ENCODE data around the gene RAB25.

Gene RAB25

DNA sequence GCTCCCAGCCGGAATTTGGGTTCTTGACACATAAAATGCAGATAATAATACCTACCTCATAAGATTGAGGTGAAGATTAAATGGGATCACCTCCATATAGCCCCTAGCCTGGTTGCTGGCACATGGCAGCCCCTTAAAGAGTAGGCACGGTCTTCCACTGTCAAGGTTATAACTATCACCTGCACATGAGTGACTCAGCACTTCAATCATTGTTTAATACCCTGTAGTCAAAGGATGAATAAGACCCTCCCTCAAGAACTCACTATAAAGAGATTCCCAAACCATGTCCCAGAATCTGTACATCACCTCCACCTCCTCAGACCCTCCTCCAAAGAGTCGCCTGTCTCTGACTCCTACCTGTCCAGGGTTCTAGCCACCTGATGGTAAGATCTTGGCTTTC, 47.1 kb downstream of the RAB25 start:
- H2AFZ ChIP-seq (ENCODE audit: low read depth, low read length) = no peak overlapping the region

DNA sequence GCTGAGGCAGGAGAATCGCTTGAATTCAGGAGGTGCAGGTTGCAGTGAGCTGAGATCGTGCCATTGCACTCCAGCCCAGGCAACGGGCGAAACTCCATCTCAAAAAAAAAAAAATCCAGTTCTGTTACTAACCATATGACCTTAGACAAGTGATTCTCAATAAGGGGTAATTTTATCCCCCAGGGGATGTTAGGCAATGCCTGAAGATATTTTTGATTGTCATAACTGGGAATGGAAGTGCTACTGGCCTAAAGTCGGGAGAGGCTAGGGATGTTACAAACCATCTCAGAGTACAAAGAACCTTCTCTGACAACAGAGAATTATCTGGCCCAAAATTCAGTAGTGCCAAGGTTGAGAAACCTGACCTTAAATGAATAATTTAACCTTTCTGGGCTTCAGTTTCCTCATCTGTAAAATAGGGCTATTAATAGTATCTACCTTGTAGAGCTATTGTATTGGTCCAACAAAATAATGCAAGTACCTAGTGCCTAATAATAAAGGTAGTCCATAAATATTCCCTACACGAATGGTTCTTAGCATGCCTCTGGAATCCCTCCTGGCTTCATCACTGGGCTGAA, 47.8 kb downstream of the RAB25 start:
- H3K9ac ChIP-seq (ENCODE audit: low read length) = peak overlapping the region; percentile 60
- no peak overlapping the region for H3K27ac ChIP-seq (ENCODE audit: low read length, poor library complexity, severe bottlenecking)
- H3K14ac ChIP-seq (ENCODE audit: low read length in 2 of 2) = no peak overlapping the region
- no peak overlapping the region for H3K4me2 ChIP-seq (ENCODE audit: low read length, poor library complexity, severe bottlenecking)
- H2BK5ac ChIP-seq (ENCODE audit: low read depth, low read length, poor library complexity, severe bottlenecking) = no peak overlapping the region
- H2BK12ac ChIP-seq (ENCODE audit: low read length in 2 of 2) = peak overlapping the region in 1 of 2 experiments; percentile 23
- H4K91ac ChIP-seq (ENCODE audit: low read length) = no peak overlapping the region
- peaks cover 44% of the 10 kb centered on the region for H3K4me1 ChIP-seq (ENCODE audit: control insufficient read depth, insufficient read depth, low read depth, low read length)
- H2AFZ ChIP-seq (ENCODE audit: low read depth, low read length) = no peak overlapping the region
- no peak overlapping the region for H3K23ac ChIP-seq (ENCODE audit: low read length in 2 of 2)
- DNase-seq = no peak
- peak overlapping the region in 1 of 2 experiments; percentile 49 for H3K4ac ChIP-seq (ENCODE audit: low read depth in 1 of 2, low read length in 2 of 2)
- no peak overlapping the region for H3K18ac ChIP-seq (ENCODE audit: low read depth in 1 of 2, low read length in 2 of 2)
- no peak overlapping the region for H2BK15ac ChIP-seq (ENCODE audit: low read depth, poor library complexity, severe bottlenecking)
- no peak overlapping the region for H2AK5ac ChIP-seq (ENCODE audit: low read length, severe bottlenecking)
- no peaks in the 10 kb centered on the region for H3K9me3 ChIP-seq (ENCODE audit: control insufficient read depth, low read length)
- peaks cover 15% of the 10 kb centered on the region for H3K79me1 ChIP-seq (replicated peaks; ENCODE audit: low read length, poor library complexity, severe bottlenecking)
- H3K27me3 ChIP-seq (ENCODE audit: control insufficient read depth in 1 of 2, insufficient read depth in 1 of 2, low read length in 2 of 2) = no peaks in the 10 kb centered on the region
- H2BK120ac ChIP-seq (ENCODE audit: low read depth, low read length) = no peak overlapping the region
- no peak overlapping the region for H3K4me3 ChIP-seq (ENCODE audit: insufficient read depth in 1 of 2, low read depth in 1 of 2, low read length in 2 of 2)
- WGBS = 94% methylated on average over 3 of the region's 6 CpGs
- H3K36me3 ChIP-seq (ENCODE audit: control insufficient read depth in 1 of 2, insufficient read depth in 2 of 2, low read depth in 1 of 2, low read length in 2 of 2) = no peaks in the 10 kb centered on the region
- H4K8ac ChIP-seq (ENCODE audit: low read length) = no peak overlapping the region

More for the DNA sequence above, 47.1 kb downstream of the RAB25 start:
- peak overlapping the region; percentile 60 for H3K9ac ChIP-seq (ENCODE audit: low read length)
- H3K36me3 ChIP-seq (ENCODE audit: control insufficient read depth in 1 of 2, insufficient read depth in 2 of 2, low read depth in 1 of 2, low read length in 2 of 2) = no peaks in the 10 kb centered on the region
- H3K27ac ChIP-seq (ENCODE audit: low read length, poor library complexity, severe bottlenecking) = no peak overlapping the region
- no peak overlapping the region for H2BK120ac ChIP-seq (ENCODE audit: low read depth, low read length)
- peaks cover 45% of the 10 kb centered on the region for H3K4me1 ChIP-seq (ENCODE audit: control insufficient read depth, insufficient read depth, low read depth, low read length)
- H2BK5ac ChIP-seq (ENCODE audit: low read depth, low read length, poor library complexity, severe bottlenecking) = no peak overlapping the region
- no peak overlapping the region for H2AK5ac ChIP-seq (ENCODE audit: low read length, severe bottlenecking)
- no peak overlapping the region for H3K4ac ChIP-seq (ENCODE audit: low read depth in 1 of 2, low read length in 2 of 2)
- H3K23ac ChIP-seq (ENCODE audit: low read length in 2 of 2) = no peak overlapping the region
- no peak overlapping the region for H4K8ac ChIP-seq (ENCODE audit: low read length)
- DNase-seq = no peak
- H3K14ac ChIP-seq (ENCODE audit: low read length in 2 of 2) = no peak overlapping the region
- no peaks in the 10 kb centered on the region for H3K9me3 ChIP-seq (ENCODE audit: control insufficient read depth, low read length)
- H2BK15ac ChIP-seq (ENCODE audit: low read depth, poor library complexity, severe bottlenecking) = no peak overlapping the region
- no peak overlapping the region for H3K4me3 ChIP-seq (ENCODE audit: insufficient read depth in 1 of 2, low read depth in 1 of 2, low read length in 2 of 2)
- H3K4me2 ChIP-seq (ENCODE audit: low read length, poor library complexity, severe bottlenecking) = no peak overlapping the region
- 93% methylated on average over 3 of the region's 3 CpGs for WGBS
- H3K27me3 ChIP-seq (ENCODE audit: control insufficient read depth in 1 of 2, insufficient read depth in 1 of 2, low read length in 2 of 2) = no peaks in the 10 kb centered on the region
- no peak overlapping the region for H4K91ac ChIP-seq (ENCODE audit: low read length)
- no peak overlapping the region for H3K18ac ChIP-seq (ENCODE audit: low read depth in 1 of 2, low read length in 2 of 2)
- H3K79me1 ChIP-seq (replicated peaks; ENCODE audit: low read length, poor library complexity, severe bottlenecking) = peaks cover 17% of the 10 kb centered on the region
- H2BK12ac ChIP-seq (ENCODE audit: low read length in 2 of 2) = no peak overlapping the region

DNA sequence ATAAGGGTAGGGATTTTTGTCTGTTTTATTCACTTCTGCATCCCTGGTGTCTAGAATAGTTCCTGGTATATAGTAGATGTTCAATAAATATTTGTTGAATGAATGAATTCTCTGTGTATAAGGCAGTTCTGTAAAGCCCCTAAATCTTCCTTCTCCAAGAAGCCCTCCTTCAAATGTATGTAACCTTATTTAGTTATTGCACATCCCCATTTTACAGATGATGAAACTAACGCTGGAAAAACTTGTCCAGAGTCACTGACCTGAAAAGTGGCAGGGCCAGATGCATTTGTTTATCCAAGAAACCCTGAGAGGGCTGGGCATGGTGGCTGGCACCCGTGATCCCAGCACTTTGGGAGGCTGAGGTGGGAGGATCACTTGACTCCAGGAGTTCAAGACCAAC, 49.3 kb downstream of the RAB25 start:
- H2BK15ac ChIP-seq (ENCODE audit: low read depth, poor library complexity, severe bottlenecking) = no peak overlapping the region

DNA sequence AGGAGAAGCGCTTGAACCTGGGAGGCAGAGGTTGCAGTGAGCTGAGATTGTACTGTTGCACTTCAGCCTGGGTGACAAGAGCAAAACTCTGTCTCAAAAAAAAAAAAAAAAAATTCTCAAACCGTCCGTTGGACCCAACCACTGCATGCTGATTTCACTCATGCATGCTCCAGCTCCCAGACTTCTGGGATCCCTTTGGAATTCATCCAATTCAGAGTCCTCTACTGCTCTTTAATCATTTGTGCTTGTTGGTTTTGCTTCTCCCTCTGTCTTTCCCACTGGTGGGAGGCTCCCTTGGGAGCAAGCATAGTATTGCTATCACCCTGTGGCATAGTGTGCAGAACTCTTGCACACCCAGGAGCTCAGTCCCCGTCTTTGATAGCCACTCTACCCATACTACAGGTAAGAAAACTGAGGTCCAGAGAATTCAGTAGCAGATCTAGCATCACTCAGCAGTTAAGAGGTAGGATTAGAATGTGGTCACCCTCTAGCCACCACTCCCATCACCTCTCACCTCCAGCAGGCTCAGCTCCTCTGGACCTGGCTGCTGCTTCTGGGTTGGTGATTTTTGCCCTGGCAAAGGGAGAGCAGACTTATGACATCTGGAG, 50.5 kb downstream of the RAB25 start:
- no peaks in the 10 kb centered on the region for H3K9me3 ChIP-seq (ENCODE audit: control insufficient read depth, low read length)
- no peak overlapping the region for H2AK5ac ChIP-seq (ENCODE audit: low read length, severe bottlenecking)
- H4K91ac ChIP-seq (ENCODE audit: low read length) = no peak overlapping the region
- H3K14ac ChIP-seq (ENCODE audit: low read length in 2 of 2) = no peak overlapping the region
- whole genome bisulfite sequencing = 90% methylated on average over 4 of the region's 4 CpGs
- no peak overlapping the region for H2BK12ac ChIP-seq (ENCODE audit: low read length in 2 of 2)
- no peaks in the 10 kb centered on the region for H3K27me3 ChIP-seq (ENCODE audit: control insufficient read depth in 1 of 2, insufficient read depth in 1 of 2, low read length in 2 of 2)
- H3K4me3 ChIP-seq (ENCODE audit: insufficient read depth in 1 of 2, low read depth in 1 of 2, low read length in 2 of 2) = no peak overlapping the region
- H2BK5ac ChIP-seq (ENCODE audit: low read depth, low read length, poor library complexity, severe bottlenecking) = no peak overlapping the region
- H3K9ac ChIP-seq (ENCODE audit: low read length) = peak overlapping the region; percentile 40
- no peak overlapping the region for H3K23ac ChIP-seq (ENCODE audit: low read length in 2 of 2)
- peaks cover 29% of the 10 kb centered on the region for H3K4me1 ChIP-seq (ENCODE audit: control insufficient read depth, insufficient read depth, low read depth, low read length)
- H2BK120ac ChIP-seq (ENCODE audit: low read depth, low read length) = no peak overlapping the region
- no peak for DNase-seq
- H2BK15ac ChIP-seq (ENCODE audit: low read depth, poor library complexity, severe bottlenecking) = no peak overlapping the region
- no peak overlapping the region for H3K4me2 ChIP-seq (ENCODE audit: low read length, poor library complexity, severe bottlenecking)
- no peaks in the 10 kb centered on the region for H3K36me3 ChIP-seq (ENCODE audit: control insufficient read depth in 1 of 2, insufficient read depth in 2 of 2, low read depth in 1 of 2, low read length in 2 of 2)
- no peak overlapping the region for H2AFZ ChIP-seq (ENCODE audit: low read depth, low read length)
- peaks cover 9% of the 10 kb centered on the region for H3K79me1 ChIP-seq (replicated peaks; ENCODE audit: low read length, poor library complexity, severe bottlenecking)
- no peak overlapping the region for H4K8ac ChIP-seq (ENCODE audit: low read length)
- H3K18ac ChIP-seq (ENCODE audit: low read depth in 1 of 2, low read length in 2 of 2) = no peak overlapping the region
- no peak overlapping the region for H3K27ac ChIP-seq (ENCODE audit: low read length, poor library complexity, severe bottlenecking)
- no peak overlapping the region for H3K4ac ChIP-seq (ENCODE audit: low read depth in 1 of 2, low read length in 2 of 2)

More for the DNA sequence above, 49.3 kb downstream of the RAB25 start:
- H3K4me3 ChIP-seq (ENCODE audit: insufficient read depth in 1 of 2, low read depth in 1 of 2, low read length in 2 of 2) = no peak overlapping the region
- H3K9me3 ChIP-seq (ENCODE audit: control insufficient read depth, low read length) = no peaks in the 10 kb centered on the region
- H2AFZ ChIP-seq (ENCODE audit: low read depth, low read length) = no peak overlapping the region
- no peak overlapping the region for H2BK120ac ChIP-seq (ENCODE audit: low read depth, low read length)
- H3K27ac ChIP-seq (ENCODE audit: low read length, poor library complexity, severe bottlenecking) = no peak overlapping the region
- WGBS = 92% methylated on average over 2 of the region's 2 CpGs
- H3K27me3 ChIP-seq (ENCODE audit: control insufficient read depth in 1 of 2, insufficient read depth in 1 of 2, low read length in 2 of 2) = no peaks in the 10 kb centered on the region
- no peak overlapping the region for H4K91ac ChIP-seq (ENCODE audit: low read length)
- H3K79me1 ChIP-seq (replicated peaks; ENCODE audit: low read length, poor library complexity, severe bottlenecking) = peaks cover 9% of the 10 kb centered on the region
- no peak overlapping the region for H3K18ac ChIP-seq (ENCODE audit: low read depth in 1 of 2, low read length in 2 of 2)
- no peak overlapping the region for H3K14ac ChIP-seq (ENCODE audit: low read length in 2 of 2)
- no peak overlapping the region for H2BK5ac ChIP-seq (ENCODE audit: low read depth, low read length, poor library complexity, severe bottlenecking)
- no peak overlapping the region for H3K9ac ChIP-seq (ENCODE audit: low read length)
- H2BK12ac ChIP-seq (ENCODE audit: low read length in 2 of 2) = no peak overlapping the region
- no peaks in the 10 kb centered on the region for H3K36me3 ChIP-seq (ENCODE audit: control insufficient read depth in 1 of 2, insufficient read depth in 2 of 2, low read depth in 1 of 2, low read length in 2 of 2)
- H3K23ac ChIP-seq (ENCODE audit: low read length in 2 of 2) = no peak overlapping the region
- H4K8ac ChIP-seq (ENCODE audit: low read length) = no peak overlapping the region
- H3K4me2 ChIP-seq (ENCODE audit: low read length, poor library complexity, severe bottlenecking) = no peak overlapping the region
- H3K4me1 ChIP-seq (ENCODE audit: control insufficient read depth, insufficient read depth, low read depth, low read length) = peaks cover 35% of the 10 kb centered on the region
- no peak overlapping the region for H3K4ac ChIP-seq (ENCODE audit: low read depth in 1 of 2, low read length in 2 of 2)
- no peak overlapping the region for H2AK5ac ChIP-seq (ENCODE audit: low read length, severe bottlenecking)
- no peak for DNase-seq

All from mesenchymal stem cell (in vitro differentiated cells and primary cell).